Pons (tissue), 1 donor: Measurements from ENCODE around the gene TBC1D2B.
A peak's percentile ranks its signal among the peaks of the same experiment; 100 is the strongest.

Experiments used
- DNase-seq: peaks from one replicate; pipeline ENCODE4 v3.0.0-alpha.2; 2016; ENCODE audit warnings: low spot score

Gene TBC1D2B

DNA sequence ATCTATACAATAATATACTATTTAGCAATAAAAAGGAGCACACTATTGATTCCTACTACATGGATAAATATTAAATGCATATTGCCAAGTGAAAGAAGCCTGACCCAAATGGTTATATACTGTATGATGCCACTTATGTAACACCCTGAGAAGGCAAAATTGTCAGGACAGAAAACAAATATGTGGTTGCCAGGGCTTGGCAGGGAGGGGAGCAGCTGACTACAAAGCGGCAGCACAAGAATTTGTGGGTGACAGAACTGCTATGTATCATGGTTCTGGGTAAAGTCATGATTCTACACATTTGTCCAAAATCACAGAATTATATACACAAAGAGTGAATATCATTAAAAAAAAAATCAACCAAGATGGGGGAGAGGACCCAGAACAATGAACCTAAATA is 22.5 kb downstream of the TBC1D2B start:
- DNase-seq: no peak

DNA sequence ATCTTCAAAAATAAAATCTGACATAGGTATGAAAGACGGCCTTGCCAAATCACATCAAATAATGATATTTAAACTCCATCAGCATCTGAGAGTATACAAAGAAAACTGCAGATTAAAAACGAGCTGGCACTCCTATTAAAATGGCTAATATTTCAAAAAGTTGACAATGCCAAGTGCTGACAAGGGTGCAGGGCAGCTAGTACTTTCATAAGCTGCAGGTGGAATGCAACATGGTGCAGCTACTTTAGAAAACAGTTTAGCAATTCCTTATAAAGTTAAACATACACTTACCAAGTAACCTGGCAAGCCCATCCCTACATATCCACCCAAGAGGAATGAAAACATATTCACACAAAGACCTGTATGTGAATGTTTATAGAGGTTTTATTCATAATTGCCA is 23.0 kb downstream of the TBC1D2B start:
- no peak for DNase-seq

DNA sequence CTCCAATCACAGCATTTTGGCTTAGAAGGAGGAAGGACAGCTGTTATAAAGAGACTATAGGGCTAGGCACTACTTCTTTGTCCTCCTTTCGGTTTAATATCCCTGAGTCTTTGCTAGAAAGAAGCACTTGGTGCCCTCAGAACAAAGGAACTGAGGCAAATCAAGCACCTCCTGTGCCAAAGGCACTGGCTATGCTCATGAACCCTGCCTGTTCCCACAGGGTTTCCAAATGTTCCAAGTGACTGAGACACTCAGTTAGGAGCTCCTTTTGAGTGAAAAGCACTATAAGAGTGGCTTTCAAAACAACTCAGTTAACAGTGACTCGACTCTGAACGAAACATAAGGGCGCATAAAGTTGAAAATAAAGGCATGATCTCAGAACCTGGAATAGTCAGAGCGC is 25.0 kb downstream of the TBC1D2B start:
- DNase-seq: no peak

DNA sequence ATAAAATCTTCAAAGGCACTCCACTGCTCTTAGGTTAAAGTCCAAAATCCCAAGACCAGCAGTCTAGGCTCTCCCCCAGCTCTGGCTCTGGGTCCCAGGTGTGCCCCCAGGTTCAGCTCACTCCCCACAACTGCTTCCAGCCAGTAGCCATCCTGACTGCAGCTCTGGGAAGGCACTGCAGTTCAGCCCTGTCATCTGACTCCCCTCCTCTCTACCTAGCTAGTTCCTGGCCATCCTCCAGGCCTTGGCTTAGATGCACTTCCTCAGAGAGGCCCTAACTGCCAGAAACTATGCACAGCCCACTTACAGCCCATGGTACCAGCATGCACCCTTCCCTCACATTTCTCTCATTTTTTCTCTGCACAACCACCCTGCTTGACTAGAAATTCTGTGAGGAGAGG is 25.5 kb downstream of the TBC1D2B start:
- DNase-seq: no peak

DNA sequence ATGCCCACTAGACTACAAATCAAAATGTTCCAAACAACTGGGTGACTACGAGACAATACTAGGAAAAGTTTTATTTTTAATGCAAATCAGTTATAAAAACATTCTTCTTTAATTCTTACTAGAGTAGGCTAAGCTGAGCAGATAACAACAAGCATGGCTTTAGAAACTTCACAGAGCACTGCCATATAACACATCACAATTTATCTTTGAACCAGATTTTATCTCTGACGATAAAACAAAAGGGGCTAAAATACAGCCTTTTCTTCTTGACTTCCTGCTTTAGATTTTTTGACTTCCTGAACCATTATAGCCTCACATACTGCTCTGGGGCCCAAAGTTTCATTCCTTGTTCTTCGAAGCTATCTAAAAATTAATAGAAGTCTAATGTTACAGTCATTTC is 25.9 kb downstream of the TBC1D2B start:
- DNase-seq: no peak

DNA sequence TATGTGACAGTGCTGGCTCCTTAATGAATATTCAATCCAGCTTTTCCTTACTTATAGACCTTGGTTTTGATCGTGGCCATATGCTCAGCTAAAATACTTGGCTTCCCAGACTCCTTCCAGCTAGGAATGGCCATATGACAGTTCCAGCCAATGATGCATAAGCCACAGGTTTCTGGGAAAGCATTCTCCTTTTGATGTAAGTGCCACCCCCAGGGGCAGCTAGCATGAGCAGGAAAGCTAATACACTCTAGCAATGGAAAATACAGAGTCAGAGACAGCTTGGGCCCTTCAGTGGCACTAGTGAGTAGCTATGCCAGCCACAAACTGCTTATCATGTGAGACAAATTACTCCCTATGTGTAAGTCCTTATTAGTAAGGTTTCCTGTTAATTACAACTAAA is 26.7 kb downstream of the TBC1D2B start:
- DNase-seq: no peak

DNA sequence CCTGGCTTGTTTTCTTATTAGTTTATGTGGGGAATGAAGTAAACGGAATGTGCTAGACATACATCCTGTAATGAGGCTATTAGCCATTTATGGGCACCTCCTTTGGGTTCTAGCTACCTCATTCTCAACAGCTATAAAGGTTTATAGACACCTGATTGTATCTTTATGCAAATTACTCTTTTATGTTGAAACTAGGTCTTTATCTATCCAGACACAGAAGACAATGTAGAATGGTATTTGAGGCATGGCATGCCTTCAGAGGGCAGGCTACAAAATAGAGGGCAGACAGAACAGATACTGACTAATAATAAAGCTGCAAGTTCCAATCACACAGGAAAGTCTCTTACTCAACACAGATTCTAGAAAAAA is 27.1 kb downstream of the TBC1D2B start:
- no peak for DNase-seq

DNA sequence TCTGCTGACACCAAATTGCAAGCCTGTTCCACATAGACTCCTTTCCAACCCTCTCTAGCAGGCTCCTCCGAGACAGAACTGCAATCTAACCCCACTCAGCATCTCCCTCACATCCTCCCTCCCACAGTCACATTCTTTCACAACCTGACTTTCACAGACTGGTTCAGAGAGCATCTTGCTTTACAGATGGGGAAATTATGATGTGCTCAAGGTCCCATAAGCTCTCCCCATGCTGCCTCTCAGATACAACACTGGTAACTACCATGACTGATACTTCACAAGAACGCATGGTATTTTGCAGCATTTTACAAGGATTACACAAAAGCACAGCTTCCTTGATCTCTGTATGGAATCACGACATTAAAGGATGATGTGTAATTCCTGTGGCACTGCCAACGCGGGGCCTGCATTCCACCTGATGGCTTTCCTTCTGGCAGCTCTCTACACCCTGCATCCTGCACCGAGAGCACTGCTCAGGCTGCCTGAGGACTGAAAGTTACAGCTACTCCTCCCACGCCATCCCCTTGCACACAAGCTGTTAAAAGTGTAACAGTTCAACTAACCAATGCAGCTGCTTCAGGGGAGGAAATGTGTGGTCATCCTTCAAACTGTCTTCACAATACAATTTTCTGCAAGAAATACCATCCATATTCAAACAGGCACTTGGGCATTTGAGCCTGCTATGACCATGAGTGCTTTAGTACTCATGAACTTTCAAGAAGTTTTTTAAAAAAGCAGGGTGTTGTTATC is 27.6 kb downstream of the TBC1D2B start:
- DNase-seq: no peak

DNA sequence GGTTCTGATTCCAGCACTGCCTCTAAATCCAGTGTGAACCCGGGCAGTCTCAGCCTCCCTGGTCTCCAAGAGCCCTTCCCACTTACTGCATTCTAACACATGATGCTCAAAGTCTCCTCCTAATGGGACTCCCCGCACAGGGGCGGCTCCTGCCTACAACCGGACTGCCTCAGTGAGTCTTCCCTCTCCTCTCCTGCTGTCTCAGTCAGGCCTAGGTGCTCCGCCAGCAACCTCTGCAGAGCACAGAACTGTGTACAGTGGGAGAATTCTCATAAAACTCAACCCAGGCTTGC is 28.9 kb downstream of the TBC1D2B start:
- no peak for DNase-seq

DNA sequence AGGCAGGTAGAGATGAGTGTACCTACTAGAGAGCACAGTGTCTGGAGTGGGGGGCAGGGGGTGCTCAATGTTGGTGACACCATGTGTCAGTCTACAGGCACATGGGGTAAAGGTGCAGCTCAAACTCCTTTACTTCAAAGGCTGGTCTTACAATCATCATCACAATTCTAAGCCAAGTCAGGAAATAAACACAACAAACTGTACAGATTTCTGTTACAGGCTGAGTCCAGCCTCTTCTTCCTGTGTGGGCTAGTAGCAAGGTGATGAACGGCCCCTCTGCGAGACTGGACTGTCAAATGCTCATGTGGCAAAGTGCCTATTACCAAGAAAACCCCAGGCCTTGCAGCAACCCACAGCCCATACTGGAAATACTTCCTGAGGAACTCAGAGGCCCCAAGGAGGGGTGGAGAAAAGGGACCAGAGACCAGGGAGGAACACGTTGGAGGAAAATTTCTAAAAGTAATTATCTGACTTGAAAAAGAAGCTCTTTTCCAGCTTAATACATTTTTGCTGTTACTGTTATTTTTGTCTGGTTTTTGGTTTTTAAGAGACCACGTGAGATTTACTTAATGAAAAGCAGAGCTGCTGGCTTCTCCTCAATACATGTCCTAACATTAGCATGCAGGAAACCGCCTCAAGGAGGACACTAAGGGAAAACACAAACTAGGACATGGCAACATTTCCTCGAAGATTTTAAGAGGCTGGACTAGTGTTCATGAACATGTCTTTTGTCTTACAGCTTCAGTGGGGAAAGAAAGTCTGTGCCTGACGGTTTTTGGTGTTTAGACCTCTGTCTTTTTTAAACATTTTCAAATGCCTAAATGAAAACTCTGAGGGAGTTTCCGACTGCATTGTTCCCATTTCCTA is 29.5 kb downstream of the TBC1D2B start:
- DNase-seq: peak; percentile 69

DNA sequence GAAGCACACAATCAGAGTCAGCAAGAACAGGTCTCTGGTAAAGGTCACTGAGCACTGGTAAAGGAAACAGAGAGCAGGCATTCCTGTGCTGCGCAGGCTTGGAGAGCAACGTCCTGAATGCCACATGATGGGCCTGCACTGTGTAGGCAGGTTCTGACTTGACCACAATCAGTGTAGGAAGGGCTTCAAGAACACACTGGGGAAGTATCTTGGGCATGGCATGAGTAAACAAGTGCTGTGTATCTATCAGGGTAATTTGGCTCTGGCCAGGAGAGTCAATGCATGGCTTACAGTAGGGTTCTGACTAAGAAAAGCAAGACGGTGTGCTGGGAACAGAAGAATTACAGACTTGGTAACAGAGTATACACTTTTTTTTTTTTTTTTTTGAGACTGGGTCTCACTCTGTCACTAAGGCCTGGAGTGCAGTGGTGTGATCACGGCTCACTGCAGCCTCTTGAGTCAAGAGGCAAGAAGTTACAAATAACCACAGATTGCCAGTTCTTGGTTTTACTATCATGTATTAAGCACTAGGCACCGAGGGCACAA is 30.6 kb downstream of the TBC1D2B start:
- DNase-seq: no peak

DNA sequence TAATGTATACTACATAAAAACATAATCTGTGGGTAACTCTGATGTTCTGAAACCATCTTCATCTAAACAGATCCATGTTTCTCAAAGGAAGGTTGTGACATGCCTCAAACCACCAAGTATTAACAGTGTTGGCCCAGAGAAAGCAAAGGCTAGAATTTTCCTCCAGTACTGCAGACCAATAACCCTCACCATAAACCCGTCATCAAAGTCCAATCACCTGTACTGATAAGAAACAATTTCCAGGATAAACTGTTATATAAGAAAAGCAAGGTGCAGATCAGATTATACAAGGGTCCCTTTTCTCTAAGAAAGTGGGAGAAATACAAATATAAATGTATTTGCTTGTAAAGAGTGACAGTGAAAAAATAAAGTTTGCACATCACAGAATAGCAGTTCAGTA is 32.3 kb downstream of the TBC1D2B start:
- DNase-seq: no peak

DNA sequence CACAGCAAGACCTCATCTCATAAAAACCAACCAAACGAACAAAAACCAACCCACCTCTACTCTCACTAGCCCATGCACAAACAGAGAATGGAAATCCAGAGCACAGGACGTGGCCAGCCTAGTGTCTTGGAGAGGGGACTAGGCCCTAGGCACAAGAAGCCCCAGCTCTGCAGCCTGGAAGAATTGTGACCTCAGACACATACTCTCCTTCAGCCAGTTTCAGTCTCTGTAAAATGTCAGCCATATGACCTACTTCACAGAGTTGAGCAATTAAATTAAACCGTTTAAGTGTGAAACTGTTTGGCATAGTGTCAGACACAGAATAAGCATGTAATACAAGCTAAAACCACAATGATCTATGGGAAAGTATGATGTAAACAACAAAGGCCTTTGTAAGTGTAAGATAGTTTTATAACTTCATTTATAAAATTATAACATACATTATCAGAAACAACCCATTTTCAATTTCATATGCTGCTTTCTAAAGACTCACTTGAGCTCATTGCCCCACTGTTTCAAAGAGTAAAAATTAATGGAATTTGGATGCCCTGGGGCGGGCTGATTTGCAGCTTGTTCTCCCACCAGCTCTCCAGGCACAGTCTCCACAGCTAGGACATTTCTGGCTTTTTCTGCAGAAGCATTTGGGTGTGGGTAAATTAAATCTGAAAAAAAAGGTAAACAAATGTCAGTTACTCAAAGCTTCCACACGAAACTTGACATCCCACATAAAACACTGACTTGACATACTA is 32.9 kb downstream of the TBC1D2B start:
- DNase-seq: no peak

DNA sequence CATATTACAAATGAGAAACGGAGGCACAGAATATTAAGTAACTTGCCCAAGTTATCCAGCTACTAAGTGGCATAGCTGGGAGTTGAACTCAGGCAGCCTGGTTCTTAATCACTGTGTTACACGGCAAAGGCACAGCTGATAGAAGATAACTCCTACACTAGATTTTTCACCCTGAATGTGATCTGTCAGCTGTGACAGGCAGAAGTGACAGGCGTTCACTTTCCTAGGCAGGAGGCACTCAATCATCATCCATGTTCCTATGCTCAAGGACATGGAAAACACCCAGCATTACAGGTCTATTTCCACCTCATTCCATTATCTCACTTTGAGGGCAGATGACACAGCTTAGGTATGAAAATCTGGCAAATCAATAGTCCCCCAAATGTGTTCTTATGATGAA is 35.6 kb downstream of the TBC1D2B start:
- no peak for DNase-seq

DNA sequence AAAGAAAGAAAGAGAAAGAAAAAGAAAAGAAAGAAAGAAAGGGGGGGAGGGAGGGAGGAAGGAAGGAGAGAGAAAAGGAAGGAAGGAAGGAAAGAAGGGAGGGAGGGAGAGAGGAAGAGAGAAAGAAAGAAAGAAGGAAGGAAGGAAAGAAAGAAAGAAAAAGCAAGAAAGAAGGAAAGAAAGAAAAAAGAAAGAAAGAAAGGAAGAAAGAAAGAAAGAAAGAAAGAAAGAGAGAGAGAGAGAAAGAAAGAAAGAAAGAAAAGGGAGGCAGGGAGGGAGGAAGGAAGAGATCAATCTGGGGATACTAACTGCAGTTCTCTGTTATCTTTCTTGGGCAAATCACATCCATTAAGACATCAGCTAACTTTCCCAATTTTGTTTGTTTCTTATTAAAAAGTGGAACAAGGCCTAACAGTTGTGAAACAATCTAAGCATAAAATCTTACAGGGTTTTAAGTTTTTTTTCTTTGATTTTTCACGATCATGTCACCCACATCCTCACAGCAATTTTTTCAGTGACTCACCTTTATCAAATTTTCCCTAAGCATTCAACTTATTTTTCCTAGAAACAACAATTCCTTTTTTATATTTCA is 36.8 kb downstream of the TBC1D2B start:
- DNase-seq: no peak

DNA sequence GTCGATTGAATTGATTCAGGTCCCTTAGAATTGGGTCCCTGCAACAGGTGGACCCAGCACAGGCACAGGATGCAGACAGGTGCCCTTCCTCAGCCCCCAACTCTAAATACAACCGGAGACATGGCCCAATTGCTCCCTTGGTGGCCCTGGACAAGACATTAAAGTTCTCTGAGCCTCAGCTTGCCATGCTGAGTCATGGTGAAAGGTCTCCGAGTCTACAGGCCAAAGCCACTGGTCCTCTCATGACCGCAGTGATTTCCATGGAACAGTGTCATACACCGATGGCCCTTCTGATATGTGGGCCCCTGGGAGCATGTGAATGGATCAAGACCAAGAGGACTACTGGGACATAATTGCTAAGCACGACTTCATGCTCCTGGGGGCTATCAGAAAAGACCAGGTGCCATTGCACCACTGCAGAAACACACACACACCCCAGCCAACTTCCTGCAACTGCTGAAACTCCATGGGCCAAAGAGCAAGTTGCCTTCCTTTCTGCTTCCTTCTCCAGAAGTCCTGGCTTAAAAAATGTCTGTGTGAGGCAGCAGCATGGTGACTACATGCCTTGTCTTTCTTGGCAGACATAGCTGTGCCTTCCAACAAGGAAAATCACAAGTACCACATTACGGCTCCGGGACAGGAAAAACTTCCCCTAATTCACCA is 38.8 kb downstream of the TBC1D2B start:
- no peak for DNase-seq

DNA sequence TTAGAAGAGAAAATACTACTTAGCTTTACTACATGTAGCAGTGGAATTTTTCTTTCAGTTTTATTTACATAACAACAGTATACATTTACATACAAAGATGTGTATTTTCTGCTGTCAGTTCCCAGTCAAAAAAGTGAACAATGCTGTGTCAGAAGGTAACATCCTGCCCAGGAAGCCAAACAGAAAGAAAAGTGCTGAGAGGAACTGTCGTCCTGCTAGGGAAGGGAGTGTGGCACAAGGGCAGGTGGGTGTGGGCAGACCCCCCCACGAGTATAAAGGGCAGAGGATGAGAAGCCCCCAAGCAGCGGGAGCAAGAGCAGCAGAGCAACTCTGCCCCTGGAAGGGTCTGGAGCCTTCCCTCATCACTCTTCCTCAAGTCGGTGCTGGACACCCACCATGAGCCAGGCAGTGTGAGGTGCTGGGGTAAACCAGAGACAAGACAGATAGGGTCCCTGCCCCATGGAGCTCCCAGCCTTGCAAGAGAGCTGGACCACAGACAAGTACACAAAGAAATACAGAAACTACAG is 39.7 kb downstream of the TBC1D2B start:
- DNase-seq: no peak

DNA sequence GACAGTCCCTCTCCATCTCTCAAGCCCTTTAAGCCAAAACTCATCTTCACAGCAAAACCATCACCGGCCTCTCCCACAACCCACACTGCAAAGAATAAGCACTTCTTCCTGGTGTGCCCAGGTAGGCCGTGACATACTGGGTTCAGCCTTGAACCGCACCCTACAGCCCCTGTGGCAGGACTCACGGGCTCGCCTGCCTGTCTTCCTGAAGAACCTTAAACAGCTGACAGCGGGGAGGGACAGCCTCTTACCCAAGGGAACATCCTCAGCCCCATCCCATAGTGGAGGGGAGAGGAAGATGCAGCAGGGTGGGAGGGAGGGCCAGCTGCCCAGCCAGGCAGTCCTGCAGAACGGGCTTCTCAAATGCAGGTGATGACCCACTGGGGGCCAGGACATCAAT is 40.2 kb downstream of the TBC1D2B start:
- DNase-seq: no peak

DNA sequence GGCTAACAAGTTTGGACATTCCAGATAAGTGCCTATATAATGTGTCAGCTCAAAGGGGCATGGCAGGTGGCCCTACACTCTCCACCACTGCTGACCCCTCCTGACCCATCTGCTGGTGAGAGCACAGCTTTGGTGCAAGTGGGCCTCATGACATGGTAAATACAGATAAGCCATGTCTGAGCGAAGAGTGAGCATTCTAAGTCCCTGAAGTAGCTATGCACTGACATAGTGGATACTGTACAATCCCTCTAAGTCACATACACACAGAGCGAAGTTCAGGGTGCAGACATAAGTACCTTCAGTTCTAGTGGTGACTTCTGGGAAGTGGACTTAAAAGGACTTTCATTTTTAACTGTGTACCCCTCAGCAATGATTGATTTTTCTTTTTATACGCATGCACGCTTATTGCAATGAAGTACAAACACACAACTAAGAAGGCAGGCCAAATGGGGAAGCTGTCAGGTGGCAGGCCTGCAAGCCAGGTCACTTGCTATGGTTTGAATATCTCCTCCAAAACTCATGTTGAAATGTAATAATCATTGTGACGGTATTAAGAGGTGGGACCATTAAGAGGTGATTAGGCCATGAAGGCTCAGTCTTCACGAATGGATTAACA is 41.5 kb downstream of the TBC1D2B start:
- no peak for DNase-seq

DNA sequence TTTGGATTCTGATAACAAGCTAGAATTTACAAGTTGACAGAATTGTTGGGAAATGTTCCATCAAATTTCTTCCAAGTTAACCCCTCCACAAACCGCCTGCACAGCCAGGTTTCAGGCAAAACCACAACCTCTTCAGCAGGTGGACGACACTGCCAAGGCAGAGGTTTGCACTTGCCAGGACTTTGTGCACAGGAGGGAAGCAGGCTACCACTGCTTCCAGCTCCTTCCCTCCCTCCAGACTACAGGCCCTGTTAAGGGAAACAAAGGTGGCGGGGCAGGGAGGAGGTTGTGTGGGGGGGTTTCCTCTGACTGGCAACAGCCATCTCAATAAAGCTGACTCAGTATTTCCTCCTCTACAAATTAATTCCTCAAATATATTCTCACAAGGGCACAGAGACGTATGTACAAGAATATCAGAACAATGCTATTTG is 42.2 kb downstream of the TBC1D2B start:
- no peak for DNase-seq
